ENCODE measurements around the gene CACNA2D1.
A peak's percentile ranks its signal among the peaks of the same experiment; 100 is the strongest.
"Not testable (repeated sequence)": the region's sequence is repeated elsewhere in the genome, so short reads cannot be mapped to it uniquely, and the experiment has no call there.

The CACNA2D1 gene

DNA sequence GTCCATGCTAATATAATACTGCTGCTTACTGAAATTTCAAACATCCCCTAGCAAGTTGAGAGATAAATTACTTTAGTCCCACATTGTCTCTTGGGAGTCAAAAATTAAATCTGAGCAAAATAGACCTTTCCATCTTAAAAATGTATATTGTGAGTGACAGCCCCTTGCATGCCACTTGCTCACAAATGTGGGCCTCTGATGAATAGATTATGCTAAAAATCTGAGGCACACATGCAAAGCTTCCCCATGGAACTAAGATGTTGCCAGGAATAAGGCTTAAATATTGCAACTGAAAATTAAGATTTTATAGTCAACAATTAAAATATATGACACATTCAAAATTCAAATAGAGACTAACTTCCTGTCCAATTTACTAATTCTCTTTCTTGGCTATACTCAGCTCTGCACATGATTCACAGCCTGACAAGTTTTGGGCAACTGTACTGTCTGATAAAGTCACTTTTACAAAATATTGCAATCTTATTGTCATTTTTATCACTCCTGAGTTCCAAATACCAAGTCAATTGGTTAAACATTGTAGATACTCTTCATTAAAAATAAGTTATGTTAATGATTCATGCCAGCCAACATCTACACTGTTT is 301.2 kb downstream of the CACNA2D1 start:
- no peak for FAIRE-seq
- DNase-seq (ENCODE audit: insufficient read length, low spot score): no peak
- TF ChIP-seq POLR2A (IDR thresholded peaks at IDR 0.05; ENCODE audit: low read depth, low read length): no peak

- TF ChIP-seq POLR2A (IDR thresholded peaks at IDR 0.05; ENCODE audit: low read depth, low read length): no peak
- DNase-seq (ENCODE audit: insufficient read length, low spot score): no peak
- FAIRE-seq: no peak
These were observed 302.1 kb downstream of the CACNA2D1 start for GRCh38 chr7:82141427-82141826.

- FAIRE-seq; DNase-seq (ENCODE audit: insufficient read length, low spot score): not testable (repeated sequence)
These were observed 303.0 kb downstream of the CACNA2D1 start for GRCh38 chr7:82140608-82141007.

DNA sequence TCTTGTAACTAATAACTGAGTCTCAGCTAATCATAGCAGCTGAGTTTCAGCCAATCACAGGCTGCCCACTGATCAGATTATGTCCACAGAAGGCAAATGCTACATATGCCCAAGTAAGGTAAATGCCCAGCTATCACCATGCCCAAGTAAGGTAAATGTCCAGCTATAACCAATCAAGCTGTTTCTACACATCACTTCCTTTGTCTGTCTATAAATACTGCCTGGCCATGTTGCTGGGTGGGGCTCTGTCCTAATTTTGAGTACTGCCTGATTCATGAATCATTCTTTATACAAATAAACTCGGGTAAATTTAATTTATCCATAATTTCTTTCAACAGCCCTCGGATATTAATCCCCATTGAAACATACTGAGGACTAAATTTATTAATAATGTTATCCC is 312.4 kb downstream of the CACNA2D1 start:
- no peak for TF ChIP-seq POLR2A (IDR thresholded peaks at IDR 0.05; ENCODE audit: low read depth, low read length)
- FAIRE-seq (no peak), DNase-seq (ENCODE audit: insufficient read length, low spot score) (no peak)

DNA sequence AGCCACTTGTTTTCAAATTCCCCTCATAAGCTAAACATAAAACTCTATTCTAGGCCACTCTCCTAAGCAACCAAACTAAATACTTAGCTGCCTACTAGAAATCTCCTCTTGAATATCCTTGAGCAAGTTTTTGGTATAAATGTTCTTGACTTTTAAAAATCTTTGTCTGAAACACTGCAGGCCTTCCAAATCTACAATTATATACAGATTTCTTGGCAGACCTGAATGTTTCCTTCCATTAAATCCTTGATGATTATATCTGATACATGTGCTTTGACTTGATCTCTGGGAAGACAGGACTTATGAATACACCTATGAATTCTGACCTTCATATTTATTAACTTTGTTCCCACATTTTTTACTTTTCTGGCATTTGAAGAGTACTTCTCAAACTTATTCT is 314.5 kb downstream of the CACNA2D1 start:
- DNase-seq (ENCODE audit: insufficient read length, low spot score): no peak
- FAIRE-seq: no peak
- TF ChIP-seq POLR2A (IDR thresholded peaks at IDR 0.05; ENCODE audit: low read depth, low read length): no peak

- no peak for TF ChIP-seq POLR2A (IDR thresholded peaks at IDR 0.05; ENCODE audit: low read depth, low read length)
- DNase-seq (ENCODE audit: insufficient read length, low spot score): no peak
- no peak for FAIRE-seq
These were observed 315.0 kb downstream of the CACNA2D1 start for GRCh38 chr7:82128546-82128945.

GRCh38 chr7:82126576-82126975 is 317.0 kb downstream of the CACNA2D1 start:
- FAIRE-seq: no peak
- TF ChIP-seq POLR2A (IDR thresholded peaks at IDR 0.05; ENCODE audit: low read depth, low read length): no peak
- DNase-seq (ENCODE audit: insufficient read length, low spot score): no peak

- no peak for TF ChIP-seq POLR2A (IDR thresholded peaks at IDR 0.05; ENCODE audit: low read depth, low read length)
- no peak for DNase-seq (ENCODE audit: insufficient read length, low spot score)
- FAIRE-seq: no peak
These were observed 319.1 kb downstream of the CACNA2D1 start for GRCh38 chr7:82124445-82124844.

GRCh38 chr7:82122275-82122674 is 321.3 kb downstream of the CACNA2D1 start:
- DNase-seq (ENCODE audit: insufficient read length, low spot score): no peak
- no peak for FAIRE-seq
- TF ChIP-seq POLR2A (IDR thresholded peaks at IDR 0.05; ENCODE audit: low read depth, low read length): no peak

GRCh38 chr7:82114237-82114636 is 329.3 kb downstream of the CACNA2D1 start:
- TF ChIP-seq POLR2A (IDR thresholded peaks at IDR 0.05; ENCODE audit: low read depth, low read length): no peak
- no peak for FAIRE-seq
- DNase-seq (ENCODE audit: insufficient read length, low spot score): no peak

- FAIRE-seq (no peak), DNase-seq (ENCODE audit: insufficient read length, low spot score) (no peak)
- no peak for TF ChIP-seq POLR2A (IDR thresholded peaks at IDR 0.05; ENCODE audit: low read depth, low read length)
These were observed 333.3 kb downstream of the CACNA2D1 start for GRCh38 chr7:82110146-82110840.

DNA sequence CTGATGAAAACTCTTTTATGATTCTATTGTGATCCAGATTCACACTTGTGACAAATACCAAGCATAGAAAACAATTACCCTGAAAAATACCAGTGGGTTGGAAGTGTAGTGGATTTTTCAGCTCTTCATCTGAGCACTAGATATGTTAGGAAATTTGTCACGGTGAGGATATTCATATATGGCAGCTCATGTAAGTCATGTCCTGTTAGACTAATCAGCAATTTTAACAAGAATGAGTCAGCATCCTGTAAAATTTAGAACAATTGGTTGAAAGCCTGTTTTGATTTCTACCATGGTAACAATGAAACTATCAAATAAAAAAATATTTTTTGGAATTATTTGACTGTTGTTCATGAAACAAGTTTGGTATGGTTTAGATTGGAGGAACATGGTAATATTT is 334.3 kb downstream of the CACNA2D1 start:
- DNase-seq (ENCODE audit: insufficient read length, low spot score): no peak
- TF ChIP-seq POLR2A (IDR thresholded peaks at IDR 0.05; ENCODE audit: low read depth, low read length): no peak
- no peak for FAIRE-seq

DNA sequence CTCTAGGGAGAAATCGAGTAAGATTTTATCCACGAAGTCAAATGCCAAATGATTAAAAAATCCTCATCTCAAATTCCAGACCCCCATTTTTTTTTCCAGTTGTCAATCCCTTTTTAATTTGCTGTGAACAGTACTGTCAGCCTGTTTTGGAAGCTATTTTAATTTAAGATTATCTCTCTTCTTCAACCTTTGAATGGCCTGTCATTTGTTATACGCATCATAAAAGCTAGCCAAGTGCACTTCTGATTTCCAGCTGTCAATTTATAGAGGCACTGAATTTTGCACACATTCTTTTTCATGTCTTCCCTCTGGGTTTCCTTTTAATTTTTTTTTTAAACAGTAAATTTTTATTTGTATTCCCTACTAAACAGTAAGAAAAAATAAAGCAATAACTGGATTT is 337.4 kb downstream of the CACNA2D1 start:
- DNase-seq (ENCODE audit: insufficient read length, low spot score) (no peak), FAIRE-seq (no peak)
- TF ChIP-seq POLR2A (IDR thresholded peaks at IDR 0.05; ENCODE audit: low read depth, low read length): no peak

DNA sequence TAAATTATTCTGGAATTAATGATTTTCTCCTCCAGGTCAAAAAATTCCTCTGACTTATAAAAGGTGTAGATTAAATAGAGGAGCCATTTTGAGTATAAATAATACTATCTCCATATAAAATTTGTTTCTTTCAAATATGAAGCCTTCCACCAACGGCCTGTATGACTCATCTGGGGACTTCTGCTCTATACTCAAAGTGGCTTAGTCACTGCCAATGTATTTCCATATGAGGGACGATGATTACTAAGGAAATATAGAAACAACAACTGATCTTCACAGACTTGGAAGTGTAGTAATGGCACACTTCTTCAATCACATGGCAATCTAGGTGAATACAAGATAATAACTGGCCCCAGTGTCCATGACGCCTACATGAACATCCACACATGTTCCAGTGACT is 338.1 kb downstream of the CACNA2D1 start:
- TF ChIP-seq POLR2A (IDR thresholded peaks at IDR 0.05; ENCODE audit: low read depth, low read length): no peak
- FAIRE-seq (peak; percentile 78), DNase-seq (ENCODE audit: insufficient read length, low spot score) (peak; percentile 14)

- DNase-seq (ENCODE audit: insufficient read length, low spot score) (no peak), FAIRE-seq (no peak)
- TF ChIP-seq POLR2A (IDR thresholded peaks at IDR 0.05; ENCODE audit: low read depth, low read length): no peak
These were observed 345.2 kb downstream of the CACNA2D1 start for GRCh38 chr7:82098414-82098813.
